ENCODE results near the gene ASPRV1.
"Not testable (repeated sequence)": the region's sequence is repeated elsewhere in the genome, so short reads cannot be mapped to it uniquely, and the experiment has no call there.

The ASPRV1 gene

DNA sequence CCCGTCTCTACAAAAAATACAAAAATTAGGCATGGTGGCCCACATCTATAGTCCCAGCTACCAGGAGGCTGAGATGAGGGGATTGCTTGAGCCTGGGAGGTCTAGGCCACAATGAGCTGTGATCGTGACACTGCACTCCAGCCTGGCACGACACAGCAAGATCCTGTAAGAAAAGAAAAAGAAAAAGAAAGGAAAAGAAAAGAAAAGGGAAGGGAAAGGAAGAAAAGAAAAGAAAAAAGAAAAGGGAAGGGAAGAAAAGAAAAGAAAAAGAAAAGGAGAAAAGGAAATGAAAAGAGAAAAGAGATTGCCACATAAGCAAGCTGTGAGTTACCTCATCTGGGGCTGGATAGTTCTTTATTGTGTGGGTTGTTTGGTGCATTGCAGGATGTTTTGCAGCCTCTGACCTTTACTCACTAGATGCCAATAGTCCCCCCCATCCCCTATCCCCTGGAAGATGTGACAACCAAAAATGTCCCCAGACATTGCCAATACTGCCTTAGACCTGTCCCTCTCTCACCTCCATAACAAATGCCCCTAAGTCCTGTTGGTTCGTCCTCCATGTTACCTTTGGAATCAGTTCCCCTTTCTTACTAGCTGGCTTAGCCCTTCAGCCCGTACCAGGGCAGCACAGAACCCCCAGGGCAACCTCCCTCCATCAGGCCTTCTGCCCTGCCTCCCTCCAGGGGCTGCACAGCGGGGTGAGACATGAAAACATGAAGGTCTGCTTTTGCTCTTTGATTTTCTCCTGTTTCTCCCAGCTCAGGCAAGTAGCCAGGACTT is 8.9 kb downstream of the ASPRV1 start:
- H3K4me3 ChIP-seq (ENCODE audit: low read depth, low read length) = no peak overlapping the region
- TF ChIP-seq, protein P1, sequence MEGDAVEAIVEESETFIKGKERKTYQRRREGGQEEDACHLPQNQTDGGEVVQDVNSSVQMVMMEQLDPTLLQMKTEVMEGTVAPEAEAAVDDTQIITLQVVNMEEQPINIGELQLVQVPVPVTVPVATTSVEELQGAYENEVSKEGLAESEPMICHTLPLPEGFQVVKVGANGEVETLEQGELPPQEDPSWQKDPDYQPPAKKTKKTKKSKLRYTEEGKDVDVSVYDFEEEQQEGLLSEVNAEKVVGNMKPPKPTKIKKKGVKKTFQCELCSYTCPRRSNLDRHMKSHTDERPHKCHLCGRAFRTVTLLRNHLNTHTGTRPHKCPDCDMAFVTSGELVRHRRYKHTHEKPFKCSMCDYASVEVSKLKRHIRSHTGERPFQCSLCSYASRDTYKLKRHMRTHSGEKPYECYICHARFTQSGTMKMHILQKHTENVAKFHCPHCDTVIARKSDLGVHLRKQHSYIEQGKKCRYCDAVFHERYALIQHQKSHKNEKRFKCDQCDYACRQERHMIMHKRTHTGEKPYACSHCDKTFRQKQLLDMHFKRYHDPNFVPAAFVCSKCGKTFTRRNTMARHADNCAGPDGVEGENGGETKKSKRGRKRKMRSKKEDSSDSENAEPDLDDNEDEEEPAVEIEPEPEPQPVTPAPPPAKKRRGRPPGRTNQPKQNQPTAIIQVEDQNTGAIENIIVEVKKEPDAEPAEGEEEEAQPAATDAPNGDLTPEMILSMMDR (IDR thresholded peaks at IDR 0.05; ENCODE audit: low read depth, low read length) = no peak

DNA sequence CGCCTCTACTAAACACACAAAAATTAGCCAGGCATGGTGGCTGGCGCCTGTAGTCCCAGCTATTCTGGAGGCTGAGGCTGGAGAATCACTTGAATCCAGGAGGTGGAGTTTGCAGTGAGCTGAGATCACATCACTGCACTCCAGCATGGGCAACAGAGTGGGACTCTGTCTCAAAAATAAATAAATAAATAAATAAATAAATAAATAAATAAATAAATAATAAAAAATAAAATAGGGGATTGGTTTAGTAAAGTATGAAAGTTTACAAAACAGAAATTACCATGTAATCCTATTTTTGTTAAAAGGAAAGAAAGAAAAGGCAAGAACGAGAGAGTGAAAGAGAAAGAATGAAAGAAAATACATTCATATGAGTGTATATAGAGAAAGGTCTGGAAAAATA is 10.8 kb downstream of the ASPRV1 start:
- not testable (repeated sequence) for H3K4me3 ChIP-seq (ENCODE audit: low read depth, low read length)

DNA sequence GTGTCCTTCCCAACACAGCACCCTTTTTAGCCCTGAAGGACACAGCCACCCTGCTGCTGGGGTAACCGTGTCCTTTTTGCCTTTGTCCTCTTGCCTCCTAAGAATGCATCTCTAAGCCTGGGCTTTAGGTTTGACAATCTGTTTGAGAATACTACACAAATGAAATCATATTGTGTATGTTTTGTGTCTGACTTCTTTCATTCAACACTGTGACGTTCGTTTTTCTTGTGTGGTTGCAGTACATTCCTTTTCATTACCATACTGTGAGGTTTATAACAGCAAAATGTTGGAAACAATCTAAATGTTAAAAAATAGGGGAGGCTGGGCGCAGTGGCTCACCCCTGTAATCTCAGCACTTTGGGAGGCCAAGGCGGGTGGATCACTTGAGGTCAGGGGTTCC is 11.2 kb downstream of the ASPRV1 start:
- H3K4me3 ChIP-seq (ENCODE audit: low read depth, low read length) = no peak overlapping the region
- TF ChIP-seq, protein P1 (IDR thresholded peaks at IDR 0.05; ENCODE audit: low read depth, low read length) = no peak

DNA sequence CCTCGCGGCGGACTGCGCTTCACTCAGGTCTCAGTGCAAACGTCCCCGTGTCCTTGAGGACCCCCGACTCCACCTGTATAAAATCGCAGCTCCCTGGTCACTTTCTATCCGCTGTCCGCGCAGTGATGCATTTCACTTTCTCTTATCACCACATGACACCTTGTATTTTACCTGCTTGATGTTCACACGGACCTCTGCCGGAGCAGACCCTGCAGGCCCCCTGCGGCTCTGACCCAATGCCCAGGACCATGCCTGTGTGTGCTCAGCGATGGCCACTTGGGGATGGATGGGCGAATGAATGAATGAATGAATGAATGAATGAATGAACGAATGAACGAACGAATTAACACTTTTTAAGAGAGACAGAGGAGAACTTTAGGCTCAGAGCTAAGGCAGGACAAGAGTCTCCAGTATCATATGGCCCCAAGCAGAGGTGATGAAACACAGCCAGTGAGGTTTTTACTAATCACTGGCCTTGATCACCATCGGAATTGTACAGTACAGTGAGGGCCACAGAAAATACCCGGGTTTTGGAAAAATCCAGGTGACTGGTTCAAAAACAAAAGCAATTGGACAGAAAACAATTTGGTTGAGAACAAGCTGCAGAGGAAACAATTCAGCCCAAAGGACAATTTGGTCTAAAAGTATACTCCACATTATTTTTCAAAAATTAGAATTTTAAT is 12.3 kb downstream of the ASPRV1 start:
- no peak overlapping the region for H3K4me3 ChIP-seq (ENCODE audit: low read depth, low read length)
- TF ChIP-seq, protein P1 (IDR thresholded peaks at IDR 0.05; ENCODE audit: low read depth, low read length) = no peak

DNA sequence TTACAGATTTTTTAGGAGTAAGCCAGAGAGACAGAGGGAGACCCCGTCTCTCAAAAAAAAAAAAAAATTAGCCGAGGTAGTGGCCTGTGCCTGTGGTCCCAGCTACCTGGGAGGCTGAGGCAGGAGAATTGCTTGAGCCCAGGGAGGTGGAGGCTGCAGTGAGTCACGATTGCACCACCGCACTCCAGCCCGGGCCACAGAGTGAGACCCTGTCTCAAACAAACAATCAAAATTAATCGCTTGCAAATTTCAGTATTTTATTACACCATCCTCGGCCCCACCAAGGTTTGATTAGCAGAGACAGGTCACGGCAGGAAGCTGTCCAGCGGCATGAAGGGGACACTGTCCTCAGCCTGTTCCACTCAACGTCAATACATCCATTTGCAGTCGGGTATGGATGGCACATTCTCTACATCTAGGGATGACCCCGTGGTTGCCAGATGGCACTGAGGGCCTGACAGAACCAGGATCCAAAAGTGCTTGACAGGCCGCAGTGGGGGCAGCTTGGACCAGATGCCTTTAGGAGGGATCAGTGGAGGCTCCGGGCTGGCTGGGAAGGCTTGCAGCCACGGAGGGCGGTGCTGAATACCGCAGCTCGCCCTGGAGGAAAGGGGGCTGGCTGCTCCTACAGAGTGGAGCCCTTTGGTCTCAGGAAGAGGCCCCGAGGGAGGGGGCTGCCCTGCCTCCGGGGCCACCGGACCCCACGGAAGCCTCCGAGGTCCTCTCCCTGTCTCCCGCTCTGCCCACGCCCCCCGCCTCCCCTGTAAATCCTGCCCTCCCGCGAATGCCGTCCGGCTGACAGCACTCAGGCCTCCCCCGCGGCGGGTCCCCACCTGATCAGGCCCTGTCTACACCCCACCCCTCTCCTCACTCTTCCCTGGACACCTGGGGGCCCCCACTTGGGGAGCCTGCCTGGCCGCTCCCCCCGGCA is 13.1 kb downstream of the ASPRV1 start:
- no peak overlapping the region for H3K4me3 ChIP-seq (ENCODE audit: low read depth, low read length)
- TF ChIP-seq, protein P1 (IDR thresholded peaks at IDR 0.05; ENCODE audit: low read depth, low read length) = no peak

DNA sequence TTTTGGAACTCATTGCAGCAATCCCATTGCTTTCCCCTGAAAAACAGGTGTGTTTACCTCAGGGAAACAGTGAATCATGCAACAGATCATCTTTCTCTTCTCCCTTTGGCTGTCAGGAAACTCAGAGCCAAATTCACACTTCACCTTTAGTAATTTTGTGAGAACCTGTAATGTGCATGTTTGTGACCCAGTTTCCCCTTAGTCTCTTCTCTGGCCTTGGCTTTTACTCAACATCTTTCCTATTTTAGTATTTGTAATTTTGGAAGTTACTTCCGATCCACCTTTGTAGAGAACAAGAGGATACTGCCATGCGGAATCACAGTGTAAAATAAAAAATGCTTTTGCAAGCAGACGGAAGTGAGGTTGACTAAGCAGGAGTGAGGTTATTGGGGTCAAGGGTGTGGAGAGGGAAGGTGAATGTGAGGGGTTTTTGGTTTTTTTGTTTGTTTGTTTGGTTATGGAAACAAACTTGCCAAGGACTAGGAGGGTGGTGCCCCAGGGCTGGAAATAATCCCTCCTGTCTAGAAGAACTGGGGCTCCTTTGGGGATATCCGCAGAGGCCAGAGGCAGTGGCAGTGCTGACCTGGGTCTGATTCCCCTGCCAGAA is 14.0 kb downstream of the ASPRV1 start:
- H3K4me3 ChIP-seq (ENCODE audit: low read depth, low read length) = no peak overlapping the region
- TF ChIP-seq, protein P1 (IDR thresholded peaks at IDR 0.05; ENCODE audit: low read depth, low read length) = no peak

Data from WI38 (cell line).